Stimulated activated CD4-positive, alpha-beta T cell treated with anti-CD3 and anti-CD28 coated beads, TNF-alpha, amount 100 ng/mL, for 4 hours (primary cell): ENCODE data around the gene PARN.
"Not testable (repeated sequence)": the region's sequence is repeated elsewhere in the genome, so short reads cannot be mapped to it uniquely, and the experiment has no call there.

Experiments used
- DNase-seq, 3 experiments: peaks; one replicate each; pipeline ENCODE4 v3.0.0-alpha.2; 2020; ENCODE audit warnings: low read depth in 3 of 3

PARN gene

DNA sequence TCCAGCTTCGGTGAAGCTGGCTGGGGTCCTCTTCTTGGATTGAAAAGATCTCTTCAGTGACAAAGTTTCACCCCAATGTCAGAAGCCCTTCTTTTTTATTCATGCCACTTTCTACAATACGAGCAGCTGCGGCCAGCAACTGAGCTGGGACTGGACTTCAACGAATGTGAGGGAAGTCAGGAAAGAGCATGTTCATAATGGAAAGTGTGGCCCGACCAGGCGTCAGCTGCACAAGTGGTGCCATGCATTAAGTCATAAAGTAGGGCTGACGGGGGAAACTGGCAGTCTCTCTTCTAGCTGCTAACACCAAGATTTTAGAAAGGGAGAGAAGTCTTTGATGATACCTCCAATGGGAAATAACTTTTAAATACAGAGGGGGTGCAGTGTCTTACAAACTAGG, 192.6 kb downstream of the PARN start:
- no peak for DNase-seq

DNA sequence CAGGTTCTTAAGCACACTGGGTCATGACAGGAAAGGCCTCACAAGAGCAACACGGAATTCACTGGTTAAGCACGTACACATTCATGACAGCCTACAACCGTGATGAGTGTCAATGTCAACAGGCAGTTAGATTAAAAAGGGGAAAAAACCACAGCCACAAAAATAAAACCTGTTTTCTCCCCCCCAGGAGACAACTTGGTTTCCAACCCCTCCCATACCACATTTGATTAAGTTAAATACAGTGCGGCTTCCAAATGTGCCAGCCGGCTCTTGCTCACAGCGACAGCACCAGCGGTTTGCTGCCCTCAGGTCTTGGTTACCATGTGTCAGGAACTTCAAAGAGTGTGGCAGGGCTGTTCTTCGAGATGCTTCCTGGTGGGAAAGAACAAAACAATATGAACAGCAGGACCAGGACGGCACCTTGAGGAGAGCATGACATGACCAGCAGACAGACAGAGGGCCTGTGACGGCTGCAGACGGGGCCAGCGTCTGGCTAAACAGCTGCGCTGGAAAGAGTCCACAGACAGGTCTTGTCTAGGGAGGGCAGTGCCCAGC, 193.6 kb downstream of the PARN start:
- DNase-seq, result no peak

DNA sequence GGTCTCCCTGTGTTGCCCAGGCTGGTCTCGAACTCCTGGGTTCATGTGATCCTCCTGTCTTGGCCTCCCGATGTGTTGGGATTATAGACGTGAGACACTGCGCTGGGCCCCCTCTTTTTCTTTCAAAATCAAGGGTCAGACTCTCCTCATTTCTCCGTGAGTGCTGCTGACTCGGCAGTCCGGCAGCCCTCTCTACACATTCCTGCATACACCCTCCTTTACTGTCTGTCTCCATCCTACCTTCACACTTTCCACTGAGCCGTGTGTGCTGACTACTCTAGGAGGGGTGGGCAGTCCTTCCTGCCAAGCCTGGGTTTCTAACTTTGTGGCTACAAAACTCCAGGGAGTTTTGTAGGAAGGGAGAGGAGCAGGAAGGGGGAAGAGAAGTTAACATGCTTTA, 195.2 kb downstream of the PARN start:
- DNase-seq, result no peak

DNA sequence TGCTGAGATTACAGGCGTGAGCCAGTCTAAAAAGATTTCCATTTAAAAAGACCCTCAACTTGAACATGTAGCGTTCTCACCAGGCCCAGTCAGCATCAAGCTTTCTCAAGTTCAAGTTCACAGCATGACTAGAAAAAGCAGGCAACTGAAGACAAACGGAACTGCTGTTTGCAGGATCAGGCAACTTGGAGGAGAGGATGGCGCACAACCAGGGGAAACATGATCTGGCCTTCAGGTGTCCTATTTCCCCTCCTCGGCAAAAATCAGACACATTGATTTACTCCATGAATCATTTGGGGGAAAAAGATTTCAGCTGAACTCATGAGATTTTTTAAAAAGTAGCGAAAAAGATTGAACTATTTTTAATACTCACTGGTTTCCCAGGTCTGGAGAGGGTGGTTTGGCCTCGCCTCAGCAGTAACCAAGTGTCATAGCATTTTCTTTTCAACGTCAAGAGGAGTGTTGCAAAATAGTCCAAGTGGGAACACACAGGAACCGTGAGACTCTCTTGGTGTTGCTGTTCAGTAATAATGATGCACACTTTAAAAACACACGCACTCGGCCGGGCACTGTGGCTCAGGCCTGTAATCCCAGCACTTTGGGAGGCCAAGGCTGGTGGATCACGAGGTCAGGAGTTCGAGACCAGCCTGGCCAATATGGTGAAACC, 201.0 kb downstream of the PARN start:
- not testable (repeated sequence) for DNase-seq

DNA sequence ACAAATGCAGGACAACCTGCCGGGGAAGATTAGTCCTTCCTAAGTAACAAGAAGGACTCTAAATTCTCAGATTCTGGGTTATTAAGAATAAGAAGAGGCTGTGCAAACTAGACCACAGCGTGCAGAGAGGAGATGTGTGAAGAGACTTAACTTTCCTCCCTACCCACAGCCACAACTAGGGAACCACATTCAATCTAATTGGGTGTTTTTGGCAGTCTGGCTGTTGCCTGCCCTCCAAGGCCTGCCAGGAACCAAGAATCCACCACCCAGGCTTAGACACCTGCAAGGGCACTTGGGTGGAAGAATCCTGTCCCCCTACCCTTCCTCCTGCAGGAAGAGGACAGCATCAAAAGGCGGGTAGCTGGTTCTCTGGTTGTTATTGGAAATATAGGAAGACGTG, 202.0 kb downstream of the PARN start:
- DNase-seq, result no peak

DNA sequence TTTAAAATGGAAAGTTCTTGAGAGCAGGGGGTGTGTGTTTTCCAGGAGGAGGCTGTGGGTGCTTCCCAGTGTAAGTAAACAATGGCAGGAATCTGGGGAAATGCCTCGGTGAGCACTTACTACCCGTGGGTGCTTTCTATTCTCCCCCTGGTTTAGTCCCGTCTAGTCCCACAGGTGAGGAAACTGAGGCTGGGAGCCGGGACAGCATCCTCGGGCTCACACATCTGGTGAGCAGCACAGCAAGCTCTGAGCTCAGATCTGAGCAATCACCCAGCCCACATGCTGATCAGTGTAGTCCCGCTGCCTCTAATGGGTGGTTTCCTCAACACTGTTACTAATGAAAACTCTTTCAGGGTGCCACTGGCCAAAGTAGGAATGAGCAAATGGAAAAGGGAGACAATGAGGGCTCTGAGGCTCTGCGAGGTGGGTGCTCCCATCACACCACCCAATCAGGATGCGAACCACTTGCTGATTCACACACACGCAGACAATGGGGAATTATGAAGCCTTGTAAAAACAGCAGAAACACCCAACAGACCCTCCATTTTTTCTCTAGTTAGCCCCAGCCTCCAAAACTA, 202.6 kb downstream of the PARN start:
- no peak for DNase-seq

DNA sequence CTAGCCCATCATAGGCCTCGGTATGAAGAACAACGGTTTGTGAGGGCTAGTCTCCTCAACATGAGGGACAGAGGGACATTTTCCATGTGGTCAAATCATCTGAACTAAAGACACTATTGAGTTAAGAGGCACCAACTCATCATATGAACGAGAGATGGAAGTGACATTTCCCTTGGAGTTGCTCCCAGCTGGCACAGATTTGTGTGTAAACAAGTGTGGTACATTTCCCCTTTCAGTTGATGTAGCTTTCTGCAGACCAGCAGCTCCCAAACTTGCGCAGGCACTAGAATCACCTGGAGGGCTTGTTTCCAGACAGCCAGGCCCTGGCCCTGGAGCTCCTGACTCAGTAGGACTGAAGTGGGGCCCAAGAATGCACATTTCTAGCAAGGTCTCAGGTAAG, 205.5 kb downstream of the PARN start:
- no peak for DNase-seq

DNA sequence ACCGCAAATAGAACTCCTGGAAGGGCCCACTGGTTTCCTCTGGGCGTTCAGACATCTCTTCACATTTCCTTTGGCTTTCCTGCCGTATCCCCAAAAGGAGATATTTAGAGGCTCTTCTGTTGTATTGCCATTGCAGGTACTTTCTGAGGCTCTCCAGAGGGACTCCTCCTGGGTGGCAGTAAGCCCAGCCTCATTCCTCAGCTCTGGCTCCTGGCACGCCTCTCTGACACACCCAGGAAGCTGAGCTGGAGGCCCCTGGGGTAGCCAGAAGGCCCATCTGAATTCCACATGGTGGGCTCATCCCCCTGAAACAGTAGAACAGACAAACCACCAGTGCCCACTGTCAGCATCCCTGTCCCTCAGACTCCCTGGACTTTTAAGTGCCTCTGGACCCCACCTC, 206.7 kb downstream of the PARN start:
- no peak for DNase-seq

DNA sequence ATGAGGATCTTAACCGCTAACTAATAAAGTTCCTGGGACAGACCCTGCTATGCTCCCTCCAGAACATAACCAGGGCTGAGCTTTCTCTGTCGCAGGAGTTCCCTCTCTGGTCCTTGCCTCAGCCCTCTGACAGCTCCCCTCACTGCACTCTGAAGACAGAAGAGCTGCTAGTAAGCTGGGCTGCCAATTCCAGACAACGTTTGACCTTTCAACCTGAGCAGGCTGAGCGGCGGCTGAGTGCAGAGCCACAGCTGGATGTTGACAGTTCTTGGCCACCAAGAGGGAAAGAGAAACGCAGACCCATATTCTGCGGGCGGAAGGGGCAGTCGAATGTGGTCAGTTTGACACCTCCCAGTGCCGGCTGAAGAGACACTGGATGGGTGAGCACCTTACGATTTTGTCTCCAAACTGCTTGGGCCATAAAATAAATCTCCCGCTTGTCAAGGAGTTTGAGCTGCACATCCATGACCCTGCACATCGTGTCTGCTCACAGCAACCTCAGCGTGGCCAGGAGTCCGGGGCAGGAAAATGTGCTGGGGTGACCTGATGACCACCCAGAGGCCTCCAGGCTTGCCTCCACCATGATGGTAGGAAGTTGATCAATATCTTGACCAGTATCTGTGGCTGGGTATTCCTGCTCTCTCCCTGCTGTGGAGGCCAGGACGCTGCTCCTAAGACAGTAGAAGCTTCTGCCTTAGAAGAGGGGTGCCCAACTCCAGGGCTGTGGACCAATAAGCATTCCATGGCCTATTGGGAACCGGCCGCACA, 209.2 kb downstream of the PARN start:
- no peak for DNase-seq

DNA sequence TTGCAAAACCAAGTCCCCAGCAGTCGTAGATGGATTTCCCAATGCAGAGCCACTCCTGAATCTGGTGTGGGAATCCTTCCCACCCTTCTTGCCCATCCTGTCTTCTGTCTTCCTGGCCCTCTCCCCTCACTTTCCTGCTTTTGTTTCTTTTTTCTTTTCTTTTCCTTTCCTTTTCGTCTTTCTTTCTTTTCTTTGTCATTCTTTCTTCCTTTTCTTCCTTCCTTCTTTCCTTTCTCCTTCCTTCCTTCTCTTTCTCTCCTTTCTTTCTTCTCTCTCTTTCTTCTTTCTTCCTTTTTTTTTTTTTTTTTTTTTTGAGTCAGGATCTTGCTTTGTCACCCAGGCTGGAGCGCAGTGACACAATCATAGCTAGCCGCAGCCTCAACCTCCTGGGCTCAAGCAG, 209.8 kb downstream of the PARN start:
- not testable (repeated sequence) for DNase-seq

DNA sequence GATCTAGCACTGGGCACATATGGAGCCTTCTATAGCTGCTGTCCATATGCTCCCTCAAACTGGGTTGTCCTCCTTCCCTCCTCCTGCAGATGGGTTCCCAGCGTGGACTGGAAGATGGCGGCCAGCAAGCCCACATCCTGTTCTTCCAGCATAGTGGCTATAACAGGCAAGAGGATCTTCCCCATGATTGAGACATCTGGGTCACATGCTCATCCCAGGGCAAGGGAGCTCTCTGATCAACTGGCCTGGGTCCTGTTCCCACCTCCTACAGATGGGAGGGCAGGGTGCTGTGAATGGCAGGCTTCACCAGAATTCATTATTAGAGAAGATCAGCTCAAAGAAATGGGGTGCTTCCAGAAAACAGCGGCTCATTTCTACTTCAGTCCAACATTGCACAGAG, 210.2 kb downstream of the PARN start:
- no peak for DNase-seq

DNA sequence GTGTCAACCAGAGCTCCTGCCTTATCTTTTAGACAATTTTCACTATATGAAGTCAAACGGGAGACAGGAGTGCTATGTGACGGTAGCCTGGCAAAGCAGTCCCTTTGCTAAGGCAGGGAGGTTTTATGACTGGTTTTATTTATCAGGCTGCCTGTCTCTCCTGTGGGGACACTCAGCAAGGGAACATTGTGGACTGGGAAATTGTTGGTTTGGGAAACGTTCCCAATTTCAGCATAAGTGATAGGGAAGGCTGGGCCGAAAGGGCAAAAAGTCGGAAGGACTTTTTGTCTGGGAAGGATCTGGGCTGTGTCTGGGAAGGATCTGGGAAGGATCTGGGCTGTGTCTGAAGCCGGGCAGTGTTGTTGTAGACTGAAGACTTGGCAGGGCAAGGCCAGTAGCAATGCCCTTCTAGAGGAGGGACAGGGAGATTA, 211.2 kb downstream of the PARN start:
- no peak for DNase-seq

DNA sequence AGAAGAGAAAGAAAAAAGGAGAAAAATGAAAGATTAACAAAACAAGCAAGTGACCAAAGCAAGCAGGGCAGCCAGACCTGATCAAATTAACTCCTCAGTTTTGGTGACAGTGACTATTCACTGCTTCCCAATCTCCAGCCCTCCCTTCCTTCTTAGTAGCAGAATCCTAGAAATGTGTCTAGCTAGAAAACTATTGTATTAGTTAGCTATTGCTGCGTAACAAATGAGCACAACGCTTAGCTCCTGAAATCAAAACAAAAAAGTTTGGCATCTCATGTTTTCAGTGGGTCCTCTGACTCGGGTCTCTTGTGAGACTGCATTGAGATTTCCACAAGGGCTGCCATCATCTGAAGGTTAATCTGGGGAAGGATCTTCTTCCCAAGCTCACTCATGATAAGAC, 213.9 kb downstream of the PARN start:
- DNase-seq, result no peak

DNA sequence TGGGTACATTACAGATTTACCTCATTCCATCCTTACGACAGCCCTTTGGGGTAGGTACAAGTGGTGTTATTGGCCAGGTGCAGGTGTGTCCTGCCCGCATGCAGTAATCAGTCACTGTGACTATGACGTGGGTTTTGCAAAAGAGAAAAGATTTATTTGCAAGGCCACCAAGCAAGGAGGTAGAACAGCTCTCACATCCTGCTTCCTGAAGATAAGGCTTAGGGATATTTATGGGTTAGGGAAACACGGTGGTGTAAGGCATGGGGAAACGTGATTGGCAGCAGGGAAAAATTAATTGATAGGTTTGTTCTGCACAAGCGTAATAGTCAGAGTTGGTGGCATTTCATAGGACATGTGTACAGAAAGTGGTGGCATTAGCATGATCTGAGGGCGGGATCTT, 214.8 kb downstream of the PARN start:
- no peak for DNase-seq

DNA sequence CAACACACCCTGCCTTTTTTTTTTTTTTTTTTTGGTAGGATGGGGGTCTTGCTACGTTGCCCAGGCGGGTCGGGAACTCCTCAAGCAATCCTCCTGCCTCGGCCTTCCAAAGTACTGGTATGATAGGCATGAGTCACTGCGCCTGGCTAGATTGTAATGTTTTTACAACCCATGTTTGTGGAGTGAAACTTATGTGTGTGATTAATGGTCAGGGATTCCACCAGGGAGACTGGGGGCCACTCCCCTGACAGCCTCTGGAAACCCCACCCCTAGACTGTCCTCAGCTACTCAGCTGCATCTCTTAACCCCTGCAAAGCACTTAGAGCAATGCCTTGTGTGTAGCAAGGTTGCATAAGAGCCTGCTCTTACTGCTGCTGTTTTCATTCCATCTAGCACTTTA, 220.5 kb downstream of the PARN start:
- DNase-seq, result no peak

DNA sequence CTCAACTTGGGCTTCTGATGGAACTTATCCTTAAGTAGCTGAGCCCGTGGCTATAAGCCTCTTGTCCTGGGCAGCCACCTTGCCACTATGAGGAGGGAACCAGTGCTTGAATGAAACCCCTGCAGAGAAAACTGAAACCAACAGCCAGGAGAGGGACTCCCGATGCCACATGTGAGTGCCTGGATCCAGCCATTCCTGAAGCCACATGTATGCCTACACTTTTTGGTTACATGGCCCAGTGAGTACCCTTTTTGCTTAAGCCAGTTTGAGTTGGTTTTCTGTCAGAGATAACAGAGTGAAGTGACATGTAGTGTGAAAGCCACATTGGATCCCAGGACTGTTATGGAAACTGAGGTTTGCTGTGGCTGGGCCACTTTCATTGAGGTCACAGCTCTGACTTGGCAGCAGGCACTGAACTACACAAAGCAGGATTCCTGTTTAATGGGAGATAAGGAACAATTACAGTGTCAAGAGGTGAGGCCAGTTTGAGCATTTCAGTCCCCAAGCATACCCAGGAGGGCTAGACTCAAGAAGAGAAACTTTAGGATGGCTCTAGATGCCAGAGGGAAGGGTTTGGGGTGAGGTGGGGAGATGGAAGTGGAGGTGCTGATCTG, 222.2 kb downstream of the PARN start:
- no peak for DNase-seq

DNA sequence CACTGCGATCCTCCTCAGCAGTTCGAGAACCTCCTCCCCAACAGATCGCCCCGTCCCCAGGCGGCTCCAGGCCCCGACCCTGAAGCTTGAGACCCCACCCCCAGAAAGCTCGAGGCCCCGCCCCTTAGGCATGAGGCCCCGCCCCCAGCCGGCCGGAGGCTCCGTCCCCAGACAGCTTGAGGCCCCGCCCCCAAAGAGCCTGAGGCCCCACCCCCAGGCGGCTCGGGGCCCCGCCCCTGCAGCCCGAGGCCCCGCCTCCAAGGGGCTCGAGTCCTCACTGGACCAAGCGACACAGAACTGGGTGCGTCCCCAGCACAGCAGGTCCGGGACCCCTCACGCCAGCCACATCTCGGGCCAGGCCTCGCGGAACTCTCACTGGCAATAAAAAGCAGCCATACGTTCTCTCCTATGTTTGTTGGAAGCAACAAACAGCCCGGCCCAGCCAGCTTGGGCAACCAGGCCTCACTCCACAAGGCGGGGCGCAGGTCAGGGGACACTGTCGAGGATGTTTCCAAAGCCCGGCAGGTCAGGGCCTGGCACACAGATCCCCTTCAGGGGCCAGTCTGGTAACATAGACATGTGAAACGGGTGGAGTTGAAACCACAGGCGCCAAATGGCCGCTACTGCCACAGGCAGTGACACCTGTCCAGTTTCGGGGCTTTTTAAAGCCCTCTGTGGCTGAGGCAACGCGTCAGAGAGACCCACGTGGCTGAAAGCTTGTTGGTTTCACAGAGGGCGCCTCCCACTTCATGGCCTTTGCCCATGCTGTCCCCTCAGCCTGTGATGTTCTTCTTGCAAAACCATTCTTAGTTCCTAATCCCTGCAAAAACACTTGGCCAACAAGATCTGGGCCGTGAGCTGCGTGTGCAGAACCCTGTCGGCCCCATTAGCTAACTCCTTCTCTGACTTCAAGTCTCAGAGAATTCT, 224.2 kb downstream of the PARN start:
- DNase-seq, result no peak

DNA sequence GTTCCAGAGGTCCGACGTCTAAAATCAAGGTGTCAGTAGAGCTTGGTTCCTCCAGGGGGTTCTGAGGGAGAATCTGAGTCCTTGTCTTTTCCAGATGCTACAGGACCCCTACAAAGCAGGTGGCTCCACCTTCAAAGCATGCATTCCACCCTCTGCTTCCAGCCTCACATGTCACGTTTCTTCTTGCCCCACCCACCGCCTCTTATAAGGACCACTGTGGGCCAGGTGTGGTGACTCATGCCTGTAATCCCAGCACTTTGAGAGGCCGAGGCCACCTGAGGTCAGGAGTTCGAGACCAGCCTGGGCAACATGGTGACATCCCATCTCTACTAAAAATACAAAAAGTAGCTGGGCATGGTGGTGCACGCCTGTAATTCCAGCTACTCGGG, 227.1 kb downstream of the PARN start:
- DNase-seq, result not testable (repeated sequence)

DNA sequence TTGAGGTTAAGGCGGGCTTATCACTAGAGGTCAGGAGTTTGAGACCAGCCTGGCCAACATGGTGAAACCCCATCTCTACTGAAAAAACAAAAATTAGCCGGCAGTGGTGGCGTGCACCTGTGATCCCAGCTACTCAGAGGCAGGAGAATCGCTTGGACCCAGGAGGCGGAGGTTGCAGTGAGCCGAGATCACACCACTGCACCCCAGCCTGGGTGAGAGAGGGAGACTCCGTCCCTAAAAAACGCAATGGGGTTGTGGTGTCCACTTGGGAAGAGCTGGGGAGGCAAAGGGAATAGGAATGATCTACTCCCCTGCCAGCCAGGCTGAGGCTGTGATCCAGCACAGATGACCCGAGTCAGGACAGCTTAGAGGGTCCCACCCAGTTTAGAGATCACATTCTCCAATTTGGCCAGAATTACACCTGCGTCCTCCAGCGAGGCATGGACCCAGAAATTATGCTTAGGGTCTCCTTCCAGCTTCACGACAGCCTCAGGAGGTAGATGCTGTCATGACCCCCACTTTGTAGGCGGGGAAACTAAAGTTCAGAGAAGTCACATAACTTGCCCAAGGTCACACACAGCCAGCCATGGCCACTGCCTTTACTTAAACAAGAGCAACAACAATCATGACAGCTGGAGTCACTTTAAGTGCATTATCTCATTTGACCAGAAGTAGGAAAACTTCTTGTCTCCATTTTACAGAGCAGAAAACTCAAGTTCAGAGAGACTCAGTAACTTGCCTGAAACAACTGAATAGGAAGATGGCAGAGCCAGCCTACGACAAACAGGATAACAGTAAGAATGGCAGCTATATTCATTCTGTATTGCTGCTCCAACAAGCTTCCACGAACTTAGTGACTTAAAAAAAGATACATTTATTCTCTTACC, 227.7 kb downstream of the PARN start:
- DNase-seq, result not testable (repeated sequence)

DNA sequence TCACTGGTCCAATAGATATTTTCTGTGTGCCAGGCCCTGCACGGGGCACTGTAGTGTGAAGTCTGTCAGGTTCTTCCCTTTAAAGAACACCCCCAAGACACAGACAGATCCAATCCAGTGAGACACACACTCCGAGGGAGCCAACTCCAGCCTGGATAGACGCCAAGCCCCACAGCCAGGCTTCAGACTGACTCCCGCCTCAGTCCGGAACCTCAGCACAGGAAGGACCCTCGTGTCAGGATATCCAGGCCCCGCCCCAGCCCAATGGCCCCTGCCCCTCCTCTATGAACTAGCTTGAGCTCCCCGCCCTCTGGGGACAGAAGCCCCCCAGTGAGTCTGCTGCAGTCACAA, 228.4 kb downstream of the PARN start:
- DNase-seq, result not testable (repeated sequence)
